Mucosa of rectum (tissue), 2 donors: ENCODE data around the gene NPIPB8.
"Not testable (repeated sequence)": the region's sequence is repeated elsewhere in the genome, so short reads cannot be mapped to it uniquely, and the experiment has no call there.

Source experiments
- H3K27ac ChIP-seq, 2 donors: one replicate each; pipeline ENCODE4 v1.7.0; 2013; ENCODE audit warnings: inconsistent platforms in 2 of 2, low read depth in 2 of 2, low read length in 2 of 2
- H3K27me3 ChIP-seq, 2 donors: one replicate each; pipeline ENCODE4 v1.7.0; 2013; ENCODE audit warnings: low read length in 2 of 2; ENCODE audit not compliant: control insufficient read depth in 2 of 2, insufficient read depth in 2 of 2
- H3K36me3 ChIP-seq, 2 donors: one replicate each; pipeline ENCODE4 v1.7.0; 2013; ENCODE audit warnings: low read length in 2 of 2; ENCODE audit not compliant: control insufficient read depth in 2 of 2, insufficient read depth in 2 of 2
- H3K4me1 ChIP-seq, 2 donors: one replicate each; pipeline ENCODE4 v1.7.0; 2013; ENCODE audit warnings: low read length in 2 of 2, mild to moderate bottlenecking in 1 of 2; ENCODE audit not compliant: control insufficient read depth in 2 of 2, insufficient read depth in 2 of 2
- H3K4me3 ChIP-seq, 2 donors: one replicate each; pipeline ENCODE4 v1.7.0; 2013; ENCODE audit warnings: low read length in 2 of 2
- H3K9ac ChIP-seq, 2 donors: one replicate each; pipeline ENCODE4 v1.7.0; 2013; ENCODE audit warnings: low read length in 2 of 2, low read depth in 1 of 2, mild to moderate bottlenecking in 1 of 2
- H3K9me3 ChIP-seq, 2 donors: one replicate each; pipeline ENCODE4 v1.7.0; 2013; ENCODE audit warnings: low read length in 2 of 2; ENCODE audit not compliant: control insufficient read depth in 2 of 2
- donor health status: healthy.
- donor health status: Normal muscosa, but diverticular disease.

The NPIPB8 gene

DNA sequence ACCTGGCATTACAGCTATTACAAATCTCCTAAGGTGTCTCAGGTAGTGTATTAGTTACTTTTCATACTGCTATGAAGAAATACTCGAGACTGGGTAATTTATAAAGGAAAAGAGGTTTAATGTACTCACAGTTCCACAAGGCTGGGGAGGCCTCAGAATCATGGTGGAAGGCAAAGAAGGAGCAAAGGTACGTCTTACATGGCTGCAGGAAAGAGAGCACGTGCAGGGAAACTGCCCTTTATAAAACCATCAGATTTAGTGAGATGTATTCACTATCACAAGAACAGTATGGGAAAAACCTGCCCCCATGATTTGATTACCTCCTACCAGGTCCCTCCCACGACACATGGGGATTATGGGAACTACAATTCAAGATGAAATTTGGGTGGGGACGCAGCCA lies 7.0 kb upstream of the NPIPB8 start:
- not testable (repeated sequence) for H3K4me1 ChIP-seq, H3K27ac ChIP-seq, H3K9me3 ChIP-seq, H3K9ac ChIP-seq, H3K36me3 ChIP-seq, H3K4me3 ChIP-seq, H3K27me3 ChIP-seq

DNA sequence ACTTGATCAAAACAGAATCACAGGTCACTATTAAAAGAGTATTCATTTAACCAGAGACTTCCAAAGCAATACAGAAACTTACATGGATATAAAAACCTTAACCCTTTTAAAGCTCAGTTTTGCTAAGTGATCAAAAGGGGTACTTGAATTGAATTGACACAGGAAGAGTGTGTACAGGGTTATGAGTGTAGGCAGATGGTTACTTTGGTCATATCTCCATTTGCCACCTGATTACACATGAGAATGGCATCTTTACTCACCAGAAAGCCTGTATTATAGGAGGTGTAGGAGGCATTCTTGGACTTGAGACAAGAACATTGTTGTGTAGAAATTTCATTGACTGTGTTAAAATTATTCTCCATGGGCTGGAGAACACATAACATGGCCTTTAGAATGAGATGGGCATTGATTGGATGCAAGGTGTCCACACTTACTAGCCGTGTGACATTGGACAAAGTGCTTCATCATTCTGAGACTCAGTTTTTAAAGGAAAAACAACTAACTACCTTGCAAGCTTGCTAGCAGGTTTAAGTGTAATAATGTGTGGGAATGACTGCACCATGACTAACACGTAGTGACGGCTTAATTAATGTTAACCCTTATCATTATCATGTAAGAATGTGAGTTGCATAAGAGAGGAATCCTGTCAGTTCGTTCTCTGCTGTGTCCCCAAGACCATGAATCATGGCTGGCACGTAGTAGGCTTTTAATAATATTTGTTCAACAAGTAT lies 1.6 kb upstream of the NPIPB8 start:
- H3K9me3 ChIP-seq, H3K4me3 ChIP-seq, H3K9ac ChIP-seq, H3K4me1 ChIP-seq, H3K36me3 ChIP-seq, H3K27me3 ChIP-seq, H3K27ac ChIP-seq: not testable (repeated sequence)

DNA sequence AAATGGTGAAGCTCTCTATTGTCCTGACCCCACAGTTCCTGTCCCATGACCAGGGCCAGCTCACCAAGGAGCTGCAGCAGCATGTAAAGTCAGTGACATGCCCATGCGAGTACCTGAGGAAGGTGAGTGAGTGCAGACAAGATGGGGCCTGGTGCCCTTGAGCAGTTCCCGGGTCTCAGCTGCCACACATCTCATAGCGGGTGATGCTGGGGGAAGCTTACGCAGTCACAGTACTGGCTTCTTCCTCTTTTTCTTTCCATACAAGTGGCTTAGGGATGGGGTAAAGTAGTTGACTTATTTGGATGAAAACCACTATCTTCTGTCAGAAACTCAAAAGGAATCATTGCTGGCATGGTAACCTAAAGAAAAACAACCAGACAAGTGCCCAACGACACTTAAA lies 494 bp downstream of the NPIPB8 start:
- not testable (repeated sequence) for H3K4me3 ChIP-seq, H3K36me3 ChIP-seq, H3K27me3 ChIP-seq, H3K27ac ChIP-seq, H3K4me1 ChIP-seq, H3K9me3 ChIP-seq, H3K9ac ChIP-seq

DNA sequence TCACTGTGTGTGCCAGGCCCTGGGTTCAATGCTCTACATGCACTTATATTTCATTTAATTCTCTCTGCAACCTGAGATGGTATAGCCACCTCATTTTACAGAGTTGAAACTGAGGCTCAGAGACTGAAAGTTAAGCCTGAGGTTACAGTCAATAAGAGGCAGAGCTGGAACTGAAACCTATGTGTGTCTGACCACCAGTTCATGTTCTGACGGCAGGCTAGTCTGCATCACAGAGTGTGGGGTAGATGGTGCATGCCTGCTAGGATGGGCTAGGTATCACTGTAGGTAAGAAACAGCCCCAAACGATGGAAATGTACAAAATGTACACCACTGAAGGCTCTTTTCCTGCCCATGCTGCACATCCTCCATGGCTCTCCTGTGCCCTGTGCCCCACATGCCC lies 2.1 kb downstream of the NPIPB8 start:
- not testable (repeated sequence) for H3K27me3 ChIP-seq, H3K9me3 ChIP-seq, H3K4me3 ChIP-seq, H3K9ac ChIP-seq, H3K27ac ChIP-seq, H3K36me3 ChIP-seq, H3K4me1 ChIP-seq

DNA sequence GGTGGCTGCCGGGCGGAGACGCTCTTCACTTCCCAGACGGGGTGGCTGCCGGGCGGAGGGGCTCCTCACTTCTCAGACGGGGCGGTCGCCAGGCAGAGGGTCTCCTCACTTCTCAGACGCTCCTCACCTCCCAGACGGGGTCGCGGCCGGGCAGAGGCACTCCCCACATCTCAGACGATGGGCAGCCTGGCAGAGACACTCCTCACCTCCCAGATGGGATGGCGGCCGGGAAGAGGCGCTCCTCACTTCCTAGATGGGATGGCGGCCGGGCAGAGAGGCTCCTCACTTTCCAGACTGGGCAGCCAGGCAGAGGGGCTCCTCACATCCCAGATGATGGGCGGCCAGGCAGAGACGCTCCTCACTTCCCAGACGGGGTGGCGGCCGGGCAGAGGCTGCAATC lies 28.4 kb downstream of the NPIPB8 start:
- not testable (repeated sequence) for H3K9ac ChIP-seq, H3K4me3 ChIP-seq

DNA sequence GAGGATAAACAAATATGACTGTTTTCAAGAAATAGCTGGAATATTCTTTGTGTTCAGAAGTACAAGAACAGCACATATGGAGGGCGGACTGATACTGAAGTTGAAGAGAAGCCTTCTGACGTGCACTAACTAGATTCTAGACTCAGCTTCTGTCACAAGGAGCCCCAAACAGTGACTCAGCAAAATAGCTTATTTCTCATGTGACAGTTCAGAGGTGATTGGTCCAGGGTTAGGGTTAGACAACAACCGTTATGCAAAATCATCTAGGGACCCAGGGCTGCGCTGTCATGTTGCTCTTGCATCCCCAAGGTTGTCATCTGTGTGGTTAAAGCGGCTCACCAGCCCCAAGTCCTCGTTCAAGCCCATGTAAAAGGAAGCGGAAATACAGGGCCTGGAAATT lies 29.6 kb downstream of the NPIPB8 start:
- not testable (repeated sequence) for H3K27me3 ChIP-seq, H3K36me3 ChIP-seq, H3K9ac ChIP-seq, H3K27ac ChIP-seq, H3K9me3 ChIP-seq, H3K4me1 ChIP-seq, H3K4me3 ChIP-seq

More for the DNA sequence above, 28.4 kb downstream of the NPIPB8 start:
- not testable (repeated sequence) for H3K9me3 ChIP-seq, H3K36me3 ChIP-seq, H3K27ac ChIP-seq, H3K4me1 ChIP-seq, H3K27me3 ChIP-seq

DNA sequence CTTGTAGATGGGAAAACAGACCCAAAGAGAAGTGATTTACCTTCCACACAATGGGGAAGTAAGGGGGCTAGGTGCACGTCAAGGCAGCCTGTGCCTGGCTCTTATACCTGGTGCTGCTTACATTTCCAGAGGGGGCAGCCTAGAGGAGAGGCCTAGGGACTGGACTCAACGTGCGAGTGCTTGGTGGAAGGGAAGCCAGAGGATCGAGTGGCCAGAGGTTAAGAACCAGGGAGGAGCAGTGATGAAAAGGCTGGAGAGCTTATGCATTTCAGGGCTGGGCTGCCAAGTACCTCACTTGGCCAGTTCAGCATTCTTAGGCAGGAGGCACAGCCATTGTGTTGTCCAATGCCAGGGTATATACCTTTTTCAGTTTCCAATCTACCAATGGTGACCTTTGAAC lies 30.3 kb downstream of the NPIPB8 start:
- H3K4me3 ChIP-seq, H3K9ac ChIP-seq, H3K4me1 ChIP-seq, H3K27me3 ChIP-seq, H3K36me3 ChIP-seq, H3K27ac ChIP-seq, H3K9me3 ChIP-seq: not testable (repeated sequence)

DNA sequence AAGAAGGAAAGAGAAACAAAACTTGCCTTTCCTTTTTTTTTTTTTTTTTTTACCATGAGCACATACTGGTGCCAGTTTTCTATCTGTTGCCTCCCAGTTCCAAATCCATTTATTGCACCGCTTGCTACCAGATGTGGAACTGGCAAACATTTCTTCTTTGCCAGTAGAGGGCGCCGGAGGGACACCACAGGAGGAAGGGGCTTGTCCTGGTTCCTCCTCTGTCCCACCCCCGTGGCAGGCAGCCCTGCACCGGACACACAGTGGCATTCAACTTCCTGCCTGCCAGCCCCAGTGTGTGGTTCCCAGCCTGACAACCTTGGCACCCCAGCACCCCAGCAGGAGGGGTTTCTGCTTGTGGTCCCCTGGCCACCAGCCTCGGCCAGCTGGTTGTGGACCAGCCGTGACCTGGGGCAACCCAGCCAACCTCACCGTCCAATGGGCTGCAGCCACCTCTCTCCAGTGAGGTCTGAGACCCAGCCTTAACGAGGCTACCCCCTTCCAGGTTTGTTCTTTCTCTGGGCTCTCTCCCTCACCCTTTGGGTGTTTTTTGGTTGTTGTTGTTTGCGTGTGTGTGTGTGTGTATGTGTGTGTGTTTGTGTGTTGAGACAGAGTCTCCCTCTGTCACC lies 50.6 kb downstream of the NPIPB8 start:
- not testable (repeated sequence) for H3K27ac ChIP-seq, H3K4me1 ChIP-seq, H3K27me3 ChIP-seq, H3K9me3 ChIP-seq, H3K9ac ChIP-seq, H3K36me3 ChIP-seq, H3K4me3 ChIP-seq

DNA sequence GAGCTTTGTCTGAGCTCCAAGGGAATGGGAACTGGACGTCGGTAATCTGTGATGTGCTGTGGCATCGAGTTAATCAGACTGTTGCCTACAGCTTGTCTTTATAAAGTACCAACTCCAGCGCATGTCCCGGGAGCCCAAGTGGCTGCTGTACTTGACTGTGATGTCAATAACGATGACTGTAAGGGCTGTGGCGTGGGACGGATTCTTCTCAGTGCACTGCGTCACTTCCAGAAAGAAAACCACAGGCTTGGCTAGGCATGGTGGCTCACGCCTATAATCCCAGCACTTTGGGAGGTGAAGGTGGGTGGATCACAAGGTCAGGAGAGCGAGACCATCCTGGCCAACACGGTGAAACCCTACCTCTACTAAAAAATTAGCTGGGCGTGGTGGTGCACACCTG lies 51.6 kb downstream of the NPIPB8 start:
- H3K27me3 ChIP-seq, H3K4me1 ChIP-seq, H3K36me3 ChIP-seq, H3K9ac ChIP-seq, H3K4me3 ChIP-seq, H3K9me3 ChIP-seq, H3K27ac ChIP-seq: not testable (repeated sequence)

DNA sequence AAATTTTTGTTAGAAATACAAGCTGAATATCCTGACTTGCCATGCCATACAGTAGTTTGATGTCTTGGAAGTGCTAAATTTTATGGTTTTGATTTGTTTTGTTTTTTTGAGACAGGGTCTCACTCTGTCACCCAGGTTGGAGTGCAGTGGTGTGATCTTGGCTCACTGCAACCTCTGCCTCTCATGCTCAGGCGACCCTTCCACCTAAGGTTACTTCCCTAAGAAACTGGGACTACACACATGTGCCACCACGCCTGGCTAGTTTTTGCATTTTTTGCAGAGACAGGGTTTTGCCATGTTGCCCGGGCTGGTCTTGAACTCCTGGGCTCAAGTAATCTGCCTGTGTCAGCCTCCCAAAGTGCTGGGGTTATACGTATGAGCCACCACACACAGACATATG lies 53.9 kb downstream of the NPIPB8 start:
- H3K9ac ChIP-seq, H3K36me3 ChIP-seq, H3K27me3 ChIP-seq, H3K4me1 ChIP-seq, H3K9me3 ChIP-seq, H3K27ac ChIP-seq, H3K4me3 ChIP-seq: not testable (repeated sequence)
